Vagina (tissue), 2 donors: ENCODE measurements around the gene MCF2L. TPM values are rescaled to one million over a fixed set of nuclear protein-coding genes. Genes with fewer than 3 reads are reported as not detected.

Source experiments
- DNase-seq, 2 donors: peaks; one replicate each; pipeline ENCODE4 v3.0.0-alpha.2; 2017; ENCODE audit errors: extremely low spot score in 2 of 2
- H3K27ac ChIP-seq: fragments of 200-600 bp; sonication (generic); one replicate; pipeline ENCODE4 v1.5.1; 2019
- H3K27me3 ChIP-seq: fragments of 200-600 bp; sonication (generic); one replicate; pipeline ENCODE4 v1.5.1; 2019
- H3K36me3 ChIP-seq, 2 donors: fragments of 200-600 bp; sonication (generic); one replicate each; pipeline ENCODE4 v1.5.1; 2017 to 2019
- H3K4me1 ChIP-seq: fragments of 200-600 bp; sonication (generic); one replicate; pipeline ENCODE4 v1.5.1; 2019
- H3K4me3 ChIP-seq, 2 donors: fragments of 200-600 bp; sonication (generic); 1 replicate in 1 of 2; 2 replicates in 1 of 2; pipeline ENCODE4 v1.5.1; 2016 to 2019
- H3K9me3 ChIP-seq: fragments of 200-600 bp; sonication (generic); one replicate; pipeline ENCODE4 v1.5.1; 2019
- POLR2A ChIP-seq, 2 donors: fragments of 450-650 bp; IDR thresholded peaks; one replicate each; pipeline ENCODE4 v1.6.1; 2017; ENCODE audit warnings: antibody characterized with exemption in 2 of 2, mild to moderate bottlenecking in 2 of 2, moderate library complexity in 2 of 2
- intact Hi-C: fragments of 100-400 bp; cut with DNase I; formaldehyde crosslinking; loops from one replicate; pipeline ENCODE4 v1.15.1; 2023
- total RNA-seq: library from RNA; depleted of rRNA; stranded (reverse); fragments of >200 nt; gene quantifications from one replicate; pipeline ENCODE4 v1.2.3, GENCODE V29; 2016

MCF2L gene
- total RNA-seq, 1 donor from 2014 or later: 45.4 TPM

DNA sequence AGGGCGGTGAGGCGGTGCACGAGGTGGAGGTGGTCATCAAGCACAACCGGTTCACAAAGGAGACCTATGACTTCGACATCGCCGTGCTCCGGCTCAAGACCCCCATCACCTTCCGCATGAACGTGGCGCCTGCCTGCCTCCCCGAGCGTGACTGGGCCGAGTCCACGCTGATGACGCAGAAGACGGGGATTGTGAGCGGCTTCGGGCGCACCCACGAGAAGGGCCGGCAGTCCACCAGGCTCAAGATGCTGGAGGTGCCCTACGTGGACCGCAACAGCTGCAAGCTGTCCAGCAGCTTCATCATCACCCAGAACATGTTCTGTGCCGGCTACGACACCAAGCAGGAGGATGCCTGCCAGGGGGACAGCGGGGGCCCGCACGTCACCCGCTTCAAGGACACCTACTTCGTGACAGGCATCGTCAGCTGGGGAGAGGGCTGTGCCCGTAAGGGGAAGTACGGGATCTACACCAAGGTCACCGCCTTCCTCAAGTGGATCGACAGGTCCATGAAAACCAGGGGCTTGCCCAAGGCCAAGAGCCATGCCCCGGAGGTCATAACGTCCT, 180.0 kb downstream of the MCF2L start:
- Histone ChIP-seq H3K27ac (no peak overlapping the region), H3K4me1 (peaks cover 19% of the 10 kb centered on the region), H3K9me3 (no peaks in the 10 kb centered on the region), H3K36me3 (no peaks in the 10 kb centered on the region), H3K27me3 (no peaks in the 10 kb centered on the region), H3K4me3 (no peak overlapping the region)
- peak; percentile 84 to 91 for DNase-seq
- intact Hi-C loops: no loop called here
- TF ChIP-seq POLR2A (IDR thresholded peaks at IDR 0.05): no peak

Other genes starting within 250 kb of the MCF2L start
- gene F7, start 136.6 kb downstream of the MCF2L start, total RNA-seq: not detected
- 16.7 TPM for gene F10, start 153.6 kb downstream of the MCF2L start, total RNA-seq
- not detected for gene PROZ, start 189.4 kb downstream of the MCF2L start, total RNA-seq
- gene PCID2, start 239.5 kb downstream of the MCF2L start, total RNA-seq: 44.9 TPM
- 110 TPM for gene CUL4A, start 240.4 kb downstream of the MCF2L start, total RNA-seq